Effector CD8-positive, alpha-beta T cell (primary cell): ENCODE results near the gene MN1.

Source experiments
- DNase-seq: peaks from one replicate; lab custom pipeline; 2025; lab: John Stamatoyannopoulos, UW

The MN1 gene

GRCh38 chr22:27827604-27828587 lies 26.3 kb upstream of the MN1 start:
- no peak for DNase-seq

- no peak for DNase-seq
These were observed 23.6 kb upstream of the MN1 start for GRCh38 chr22:27825174-27825573.

GRCh38 chr22:27823221-27823620 lies 21.7 kb upstream of the MN1 start:
- DNase-seq = no peak

- no peak for DNase-seq
These were observed 19.6 kb upstream of the MN1 start for GRCh38 chr22:27820896-27821866.

GRCh38 chr22:27816552-27816951 lies 15.0 kb upstream of the MN1 start:
- no peak for DNase-seq

GRCh38 chr22:27815826-27816530 lies 14.4 kb upstream of the MN1 start:
- no peak for DNase-seq

GRCh38 chr22:27814993-27815392 lies 13.4 kb upstream of the MN1 start:
- no peak for DNase-seq

GRCh38 chr22:27811778-27812177 lies 10.2 kb upstream of the MN1 start:
- DNase-seq = no peak

- DNase-seq = no peak
These were observed 9.1 kb upstream of the MN1 start for GRCh38 chr22:27810609-27811151.

- DNase-seq = no peak
These were observed 8.4 kb upstream of the MN1 start for GRCh38 chr22:27809700-27810608.

GRCh38 chr22:27809226-27809603 lies 7.7 kb upstream of the MN1 start:
- DNase-seq = no peak

GRCh38 chr22:27808451-27809225 lies 7.1 kb upstream of the MN1 start:
- DNase-seq = no peak

- DNase-seq = no peak
These were observed 4.3 kb upstream of the MN1 start for GRCh38 chr22:27805841-27806240.

GRCh38 chr22:27804470-27805297 lies 3.1 kb upstream of the MN1 start:
- DNase-seq = no peak

- no peak for DNase-seq
These were observed 2.4 kb upstream of the MN1 start for GRCh38 chr22:27803841-27804415.

GRCh38 chr22:27802346-27803073 lies 954 bp upstream of the MN1 start:
- no peak for DNase-seq

- DNase-seq = no peak
These were observed 347 bp downstream of the MN1 start for GRCh38 chr22:27801202-27801615.
